Activated CD4-positive, alpha-beta memory T cell treated with anti-CD3 and anti-CD28 coated beads for 36 hours (primary cell): ENCODE measurements around the gene ZNF324B. TPM values are rescaled to one million over a fixed set of nuclear protein-coding genes. Genes with fewer than 3 reads are reported as not detected.
"Not testable (repeated sequence)": the region's sequence is repeated elsewhere in the genome, so short reads cannot be mapped to it uniquely, and the experiment has no call there.

ENCODE experiments used
- CTCF ChIA-PET: fragments of 350-600 bp; sonication (Branson Sonifier 250); formaldehyde crosslinking; loops from one replicate; lab custom pipeline; 2021; ENCODE audit warnings: antibody characterized with exemption, inconsistent platforms; lab: Charles Lee
- POLR2A ChIA-PET: fragments of 350-600 bp; sonication (Branson Sonifier 250); formaldehyde crosslinking; loops from one replicate; lab custom pipeline; 2021; ENCODE audit warnings: antibody characterized with exemption; lab: Charles Lee
- DNase-seq: peaks from one replicate; pipeline ENCODE4 v3.0.0-alpha.2; 2020
- H3K27ac Mint-ChIP-seq: one replicate; pipeline ENCODE4 v1.8.0; 2021; ENCODE audit warnings: mixed read lengths
- H3K27me3 Mint-ChIP-seq: one replicate; pipeline ENCODE4 v1.8.0; 2021; ENCODE audit warnings: mixed read lengths
- H3K36me3 Mint-ChIP-seq: one replicate; pipeline ENCODE4 v1.8.0; 2021; ENCODE audit warnings: mixed read lengths
- H3K4me1 Mint-ChIP-seq: one replicate; pipeline ENCODE4 v1.8.0; 2021; ENCODE audit warnings: low read depth, mixed read lengths
- H3K4me3 Mint-ChIP-seq: one replicate; pipeline ENCODE4 v1.8.0; 2021; ENCODE audit warnings: mild to moderate bottlenecking, mixed read lengths
- H3K9me3 Mint-ChIP-seq: one replicate; pipeline ENCODE4 v1.8.0; 2021; ENCODE audit warnings: mixed read lengths
- intact Hi-C: fragments of 100-400 bp; cut with micrococcal nuclease; formaldehyde crosslinking; loops from one replicate; pipeline ENCODE4 v1.15.1; 2023
- total RNA-seq, 2 experiments: library from RNA; stranded (reverse); gene quantifications; one replicate each; pipeline ENCODE4 v1.2.3, GENCODE V29; 2021

ZNF324B gene
- total RNA-seq, 2 experiments from 2014 or later: 7.7 to 7.8 TPM

- H3K4me3 Mint-ChIP-seq: no peak overlapping the region
- no peaks in the 10 kb centered on the region for H3K9me3 Mint-ChIP-seq
- intact Hi-C loops: no loop called here
- ChIA-PET CTCF (no interaction called here), POLR2A (no interaction called here)
- peaks cover 2% of the 10 kb centered on the region for H3K27me3 Mint-ChIP-seq
- no peak for DNase-seq
- peaks cover 31% of the 10 kb centered on the region for H3K36me3 Mint-ChIP-seq
- peaks cover 10% of the 10 kb centered on the region for H3K4me1 Mint-ChIP-seq
- no peak overlapping the region for H3K27ac Mint-ChIP-seq
These were observed 4.7 kb downstream of the ZNF324B start for GRCh38 chr19:58456111-58456510.

GRCh38 chr19:58460039-58460438 lies 8.6 kb downstream of the ZNF324B start:
- Mint-ChIP-seq H3K4me3 (no peak overlapping the region), H3K27ac (no peak overlapping the region), H3K9me3 (no peaks in the 10 kb centered on the region), H3K4me1 (no peaks in the 10 kb centered on the region), H3K36me3 (peaks cover 22% of the 10 kb centered on the region), H3K27me3 (no peaks in the 10 kb centered on the region)
- ChIA-PET POLR2A (interaction anchor here (1.5 kb wide), 1 partner anchor 15 kb away, joined by 3 read pairs; no protein-coding TSS in a partner anchor), CTCF (no interaction called here)
- intact Hi-C loops: no loop called here
- no peak for DNase-seq

GRCh38 chr19:58466089-58466759 lies 14.8 kb downstream of the ZNF324B start:
- intact Hi-C loops: loop anchor here (2.0 kb wide), 3 partner anchors 33 to 187 kb away; partner anchors contain the start of genes TRIM28 and ZNF8
- H3K27me3 Mint-ChIP-seq: no peaks in the 10 kb centered on the region
- H3K9me3 Mint-ChIP-seq: no peaks in the 10 kb centered on the region
- DNase-seq: no peak
- peak overlapping the region; percentile 83 for H3K4me3 Mint-ChIP-seq
- ChIA-PET CTCF (interaction anchor here (0.7 to 1.0 kb wide), 3 partner anchors 13 to 54 kb away, joined by 3 read pairs; no protein-coding TSS in a partner anchor), POLR2A (interaction anchor here (0.6 to 2.1 kb wide), 4 partner anchors 10 to 161 kb away, joined by 3 to 4 read pairs (median 4); partner anchors contain the start of genes ERVK3-1, ZNF446 and ZNF584)
- H3K4me1 Mint-ChIP-seq: peaks cover 17% of the 10 kb centered on the region
- no peak overlapping the region for H3K27ac Mint-ChIP-seq
- H3K36me3 Mint-ChIP-seq: peaks cover 4% of the 10 kb centered on the region

GRCh38 chr19:58466760-58467589 lies 15.6 kb downstream of the ZNF324B start, which contains the start of gene ZNF324:
TSS of gene ZNF324 (plus strand) at chr19:58467080. CDS start at chr19:58469186, 2,106 bp downstream.
- POLR2A ChIA-PET: interaction anchor here (0.6 to 2.1 kb wide), 4 partner anchors 9 to 162 kb away, joined by 3 to 4 read pairs (median 4); partner anchors contain the start of genes ERVK3-1, ZNF446 and ZNF584
- intact Hi-C loops: loop anchor here (1.0 to 2.0 kb wide), 5 partner anchors 8 to 188 kb away; partner anchors contain the start of genes TRIM28, ZNF132 and ZNF8

GRCh38 chr19:58468216-58468839 lies 16.9 kb downstream of the ZNF324B start:
- no peak overlapping the region for H3K27ac Mint-ChIP-seq

More at GRCh38 chr19:58466760-58467589, 15.6 kb downstream of the ZNF324B start, which contains the start of gene ZNF324:
- Mint-ChIP-seq H3K36me3 (peaks cover 4% of the 10 kb centered on the region), H3K27ac (peak within 1 kb of the TSS; percentile 62), H3K4me3 (peak within 1 kb of the TSS; percentile 83), H3K9me3 (no peaks in the 10 kb centered on the region), H3K27me3 (no peaks in the 10 kb centered on the region), H3K4me1 (peaks cover 17% of the 10 kb centered on the region)
- DNase-seq: peak; percentile 99
- CTCF ChIA-PET: no interaction called here

GRCh38 chr19:58469241-58470013 lies 18.0 kb downstream of the ZNF324B start:
- intact Hi-C loops: no loop called here
- Mint-ChIP-seq H3K4me1 (peaks cover 17% of the 10 kb centered on the region), H3K9me3 (no peaks in the 10 kb centered on the region), H3K27ac (no peak overlapping the region), H3K36me3 (peaks cover 10% of the 10 kb centered on the region), H3K27me3 (no peaks in the 10 kb centered on the region), H3K4me3 (peak overlapping the region; percentile 8)
- POLR2A ChIA-PET: no interaction called here
- CTCF ChIA-PET: interaction anchor here (0.6 to 1.2 kb wide), 2 partner anchors 17 to 61 kb away, joined by 3 read pairs; partner anchors contain the start of genes ZNF324B and ZNF584
- DNase-seq: no peak

More at GRCh38 chr19:58468216-58468839, 16.9 kb downstream of the ZNF324B start:
- no peak for DNase-seq
- intact Hi-C loops: no loop called here
- ChIA-PET CTCF (interaction anchor here (1.2 kb wide), 1 partner anchor 16 kb away, joined by 3 read pairs; the partner anchor contains the start of gene ZNF324B), POLR2A (interaction anchor here (0.6 kb wide), 1 partner anchor 21 kb away, joined by 3 read pairs; no protein-coding TSS in a partner anchor)
- Mint-ChIP-seq H3K4me3 (peak overlapping the region; percentile 83), H3K36me3 (peaks cover 10% of the 10 kb centered on the region), H3K9me3 (no peaks in the 10 kb centered on the region), H3K4me1 (peaks cover 17% of the 10 kb centered on the region), H3K27me3 (no peaks in the 10 kb centered on the region)

- CTCF ChIA-PET, H3K27me3 Mint-ChIP-seq, H3K27ac Mint-ChIP-seq, DNase-seq, POLR2A ChIA-PET, H3K4me3 Mint-ChIP-seq, H3K9me3 Mint-ChIP-seq, intact Hi-C loops: not testable (repeated sequence)
- peaks cover 10% of the 10 kb centered on the region for H3K36me3 Mint-ChIP-seq
- H3K4me1 Mint-ChIP-seq: peaks cover 25% of the 10 kb centered on the region
These were observed 19.6 kb downstream of the ZNF324B start for GRCh38 chr19:58470837-58471543.

- Mint-ChIP-seq H3K27me3 (no peaks in the 10 kb centered on the region), H3K9me3 (no peaks in the 10 kb centered on the region), H3K27ac (no peak overlapping the region), H3K4me1 (peaks cover 26% of the 10 kb centered on the region), H3K4me3 (no peak overlapping the region), H3K36me3 (peaks cover 10% of the 10 kb centered on the region)
- POLR2A ChIA-PET: no interaction called here
- CTCF ChIA-PET: no interaction called here
- DNase-seq: no peak
- intact Hi-C loops: no loop called here
These were observed 20.3 kb downstream of the ZNF324B start for GRCh38 chr19:58471736-58472135.

- POLR2A ChIA-PET: interaction anchor here (0.7 to 1.7 kb wide), 2 partner anchors 21 to 40 kb away, joined by 4 to 5 read pairs; no protein-coding TSS in a partner anchor
- Mint-ChIP-seq H3K27ac (no peak overlapping the region), H3K4me1 (peaks cover 17% of the 10 kb centered on the region), H3K27me3 (no peaks in the 10 kb centered on the region), H3K4me3 (no peak overlapping the region), H3K36me3 (peaks cover 10% of the 10 kb centered on the region), H3K9me3 (no peaks in the 10 kb centered on the region)
- CTCF ChIA-PET: interaction anchor here (0.7 to 2.2 kb wide), 3 partner anchors 12 to 46 kb away, joined by 3 to 6 read pairs (median 3); partner anchors contain the start of gene ZBTB45
- intact Hi-C loops: loop anchor here (2.0 kb wide), 1 partner anchor 45 kb away; the partner anchor contains the start of gene ZBTB45
- no peak for DNase-seq
These were observed 22.4 kb downstream of the ZNF324B start for GRCh38 chr19:58473775-58474174.
